Ishikawa (cell line): ENCODE measurements around the gene VTI1A.

Source experiments
- CEBPB ChIP-seq: IDR thresholded peaks from 2 replicates; pipeline ENCODE4 v1.6.1; 2012
- CREB1 ChIP-seq: IDR thresholded peaks from 2 replicates; pipeline ENCODE4 v1.6.1; 2012; ENCODE audit warnings: low read depth
- EGR1 ChIP-seq: IDR thresholded peaks from 2 replicates; pipeline ENCODE4 v1.6.1; 2012
- EP300 ChIP-seq: IDR thresholded peaks from 2 replicates; pipeline ENCODE4 v1.6.1; 2012; ENCODE audit warnings: borderline replicate concordance
- FOXM1 ChIP-seq: IDR thresholded peaks from 2 replicates; pipeline ENCODE4 v1.6.1; 2012; ENCODE audit warnings: low read depth, borderline replicate concordance
- NFIC ChIP-seq: IDR thresholded peaks from 2 replicates; pipeline ENCODE4 v1.6.1; 2012
- RAD21 ChIP-seq: IDR thresholded peaks from 2 replicates; pipeline ENCODE4 v1.6.1; 2012; ENCODE audit warnings: low read depth
- TAF1 ChIP-seq: IDR thresholded peaks from 2 replicates; pipeline ENCODE4 v1.6.1; 2012; ENCODE audit warnings: low read depth, mild to moderate bottlenecking
- TCF12 ChIP-seq: IDR thresholded peaks from 2 replicates; pipeline ENCODE4 v1.6.1; 2012; ENCODE audit warnings: low read depth
- TEAD4 ChIP-seq: IDR thresholded peaks from 2 replicates; pipeline ENCODE4 v1.6.1; 2012
- USF1 ChIP-seq: IDR thresholded peaks from 2 replicates; pipeline ENCODE4 v1.6.1; 2012
- YY1 ChIP-seq: IDR thresholded peaks from 2 replicates; pipeline ENCODE4 v1.6.1; 2012; ENCODE audit warnings: low read depth
- ZBTB7A ChIP-seq: IDR thresholded peaks from 2 replicates; pipeline ENCODE4 v1.6.1; 2012; ENCODE audit warnings: low read depth
- TF ChIP-seq, protein P1 (sequence below): IDR thresholded peaks from 2 replicates; pipeline ENCODE4 v1.6.1; 2012
- TF ChIP-seq, protein P2 (sequence below): IDR thresholded peaks from 2 replicates; pipeline ENCODE4 v1.6.1; 2012; ENCODE audit warnings: low read depth, mild to moderate bottlenecking

VTI1A gene

GRCh38 chr10:112744181-112745096, 297.4 kb downstream of the VTI1A start:
- TF ChIP-seq EGR1: no peak
- TF ChIP-seq, protein P1, sequence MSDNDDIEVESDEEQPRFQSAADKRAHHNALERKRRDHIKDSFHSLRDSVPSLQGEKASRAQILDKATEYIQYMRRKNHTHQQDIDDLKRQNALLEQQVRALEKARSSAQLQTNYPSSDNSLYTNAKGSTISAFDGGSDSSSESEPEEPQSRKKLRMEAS: no peak

DNA sequence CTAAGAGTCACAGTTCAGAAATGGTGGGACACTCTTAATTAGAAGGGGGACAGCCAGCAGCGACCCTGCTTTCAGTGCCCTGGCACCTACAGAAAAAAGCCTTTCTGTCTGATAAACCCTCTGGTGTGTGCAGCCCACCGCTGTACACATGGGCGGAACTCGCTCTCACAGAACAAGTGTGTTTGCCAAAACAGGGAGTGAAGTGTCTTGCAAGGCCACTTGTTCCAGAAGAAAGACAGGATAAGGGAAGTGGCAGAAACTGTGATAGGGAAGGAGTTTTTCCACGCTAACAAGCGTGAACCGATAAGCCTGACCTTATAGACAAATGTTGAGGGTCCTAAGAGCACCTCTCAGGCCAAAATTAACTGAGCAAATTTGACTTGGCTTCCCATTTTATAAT, 299.3 kb downstream of the VTI1A start:
- no peak for TF ChIP-seq EGR1
- no peak for TF ChIP-seq TCF12
- TF ChIP-seq CEBPB: no peak
- TF ChIP-seq, protein P2, sequence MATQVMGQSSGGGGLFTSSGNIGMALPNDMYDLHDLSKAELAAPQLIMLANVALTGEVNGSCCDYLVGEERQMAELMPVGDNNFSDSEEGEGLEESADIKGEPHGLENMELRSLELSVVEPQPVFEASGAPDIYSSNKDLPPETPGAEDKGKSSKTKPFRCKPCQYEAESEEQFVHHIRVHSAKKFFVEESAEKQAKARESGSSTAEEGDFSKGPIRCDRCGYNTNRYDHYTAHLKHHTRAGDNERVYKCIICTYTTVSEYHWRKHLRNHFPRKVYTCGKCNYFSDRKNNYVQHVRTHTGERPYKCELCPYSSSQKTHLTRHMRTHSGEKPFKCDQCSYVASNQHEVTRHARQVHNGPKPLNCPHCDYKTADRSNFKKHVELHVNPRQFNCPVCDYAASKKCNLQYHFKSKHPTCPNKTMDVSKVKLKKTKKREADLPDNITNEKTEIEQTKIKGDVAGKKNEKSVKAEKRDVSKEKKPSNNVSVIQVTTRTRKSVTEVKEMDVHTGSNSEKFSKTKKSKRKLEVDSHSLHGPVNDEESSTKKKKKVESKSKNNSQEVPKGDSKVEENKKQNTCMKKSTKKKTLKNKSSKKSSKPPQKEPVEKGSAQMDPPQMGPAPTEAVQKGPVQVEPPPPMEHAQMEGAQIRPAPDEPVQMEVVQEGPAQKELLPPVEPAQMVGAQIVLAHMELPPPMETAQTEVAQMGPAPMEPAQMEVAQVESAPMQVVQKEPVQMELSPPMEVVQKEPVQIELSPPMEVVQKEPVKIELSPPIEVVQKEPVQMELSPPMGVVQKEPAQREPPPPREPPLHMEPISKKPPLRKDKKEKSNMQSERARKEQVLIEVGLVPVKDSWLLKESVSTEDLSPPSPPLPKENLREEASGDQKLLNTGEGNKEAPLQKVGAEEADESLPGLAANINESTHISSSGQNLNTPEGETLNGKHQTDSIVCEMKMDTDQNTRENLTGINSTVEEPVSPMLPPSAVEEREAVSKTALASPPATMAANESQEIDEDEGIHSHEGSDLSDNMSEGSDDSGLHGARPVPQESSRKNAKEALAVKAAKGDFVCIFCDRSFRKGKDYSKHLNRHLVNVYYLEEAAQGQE: no peak
- TF ChIP-seq TAF1: no peak
- TF ChIP-seq EP300: no peak
- no peak for TF ChIP-seq NFIC
- no peak for TF ChIP-seq USF1
- no peak for TF ChIP-seq FOXM1
- TF ChIP-seq CREB1: no peak
- TF ChIP-seq TEAD4: no peak
- TF ChIP-seq, protein P1: no peak

GRCh38 chr10:112750427-112751167, 303.6 kb downstream of the VTI1A start:
- TF ChIP-seq NFIC (no peak), CREB1 (no peak), RAD21 (no peak), FOXM1 (no peak), TCF12 (no peak), CEBPB (peak; percentile 12; the same call in 1 of the 2 replicates)

DNA sequence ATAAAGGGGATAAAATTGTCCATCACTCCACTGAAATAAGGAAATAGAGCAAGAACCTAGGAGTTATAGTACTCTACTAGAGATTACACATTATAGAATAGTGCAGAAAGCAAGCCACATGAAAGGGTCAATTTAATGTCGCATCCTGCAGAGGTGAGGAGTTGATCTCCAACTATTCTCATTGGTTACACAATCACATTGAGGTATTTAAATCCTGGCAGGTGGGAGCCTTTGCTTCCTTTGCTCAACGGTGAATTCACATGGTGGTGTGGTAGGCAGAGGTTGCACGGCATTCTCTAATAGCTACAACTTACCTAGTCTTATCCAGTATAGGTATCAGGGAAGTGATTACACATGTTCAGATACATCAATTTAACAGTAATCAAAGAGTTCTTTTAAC, 304.6 kb downstream of the VTI1A start:
- no peak for TF ChIP-seq USF1
- TF ChIP-seq NFIC: no peak
- no peak for TF ChIP-seq YY1

DNA sequence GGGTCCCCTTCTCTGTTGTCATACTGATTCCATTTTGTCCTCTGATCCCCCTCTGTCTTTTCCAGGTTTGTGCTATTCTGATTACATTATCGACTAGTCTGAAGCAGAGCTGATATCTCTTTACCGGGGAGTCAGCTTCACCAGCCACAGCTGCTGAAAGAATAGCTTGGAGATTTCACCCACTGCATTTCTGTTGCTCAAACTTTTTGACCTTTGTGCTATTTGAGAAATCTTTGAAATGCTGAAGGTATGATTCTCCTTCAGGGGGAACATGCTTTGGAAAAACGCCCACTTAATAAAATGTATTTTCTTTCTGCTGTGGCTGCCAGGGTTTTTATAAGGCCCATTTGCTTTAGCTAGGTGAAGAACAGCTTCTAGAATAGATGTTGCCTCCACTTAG, 305.3 kb downstream of the VTI1A start:
- no peak for TF ChIP-seq EGR1
- no peak for TF ChIP-seq TAF1
- TF ChIP-seq, protein P1: no peak
- no peak for TF ChIP-seq CREB1
- TF ChIP-seq TCF12: no peak
- TF ChIP-seq YY1: no peak
- TF ChIP-seq NFIC: no peak
- no peak for TF ChIP-seq ZBTB7A

GRCh38 chr10:112753961-112754411, 307.0 kb downstream of the VTI1A start:
- TF ChIP-seq EP300 (no peak), RAD21 (no peak), CREB1 (no peak), FOXM1 (no peak), EGR1 (no peak), TEAD4 (no peak), USF1 (no peak), TAF1 (no peak)
- TF ChIP-seq, protein P2: no peak
